HG03139 (cell line): ENCODE measurements around the gene PYGM.

Source experiments
- ATAC-seq: cut with Tn5 transposase; IDR thresholded peaks from one replicate; pipeline ENCODE4 v1.9.1; 2021; ENCODE audit not compliant: unreplicated experiment

Gene PYGM

DNA sequence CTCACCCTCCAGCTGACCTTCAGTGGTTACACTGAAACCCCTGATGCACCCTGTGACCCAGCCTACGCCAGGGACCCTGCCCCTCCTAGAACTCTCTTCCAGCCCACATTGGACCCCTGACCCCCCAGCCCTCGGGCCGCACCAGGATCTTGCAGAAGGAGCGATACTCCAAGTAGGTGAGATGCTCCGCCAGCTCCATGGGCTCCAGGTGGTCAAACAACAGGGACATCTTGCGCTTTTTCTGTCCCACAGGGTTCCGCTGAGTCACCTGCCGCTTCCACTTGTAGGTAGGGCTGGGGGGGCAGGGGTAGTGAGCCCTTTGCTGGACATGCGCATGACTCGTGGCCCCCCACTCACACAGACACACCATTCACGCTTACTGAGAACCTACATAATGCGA, 19.9 kb downstream of the PYGM start:
- no peak for ATAC-seq

- no peak for ATAC-seq
Measured at GRCh38 chr11:64736654-64737053, 23.1 kb downstream of the PYGM start.

GRCh38 chr11:64735725-64736259, 24.0 kb downstream of the PYGM start:
- ATAC-seq = no peak

- no peak for ATAC-seq
Measured at GRCh38 chr11:64734811-64735724, 24.7 kb downstream of the PYGM start.

- ATAC-seq = no peak
Measured at GRCh38 chr11:64731601-64732000, 28.2 kb downstream of the PYGM start.

DNA sequence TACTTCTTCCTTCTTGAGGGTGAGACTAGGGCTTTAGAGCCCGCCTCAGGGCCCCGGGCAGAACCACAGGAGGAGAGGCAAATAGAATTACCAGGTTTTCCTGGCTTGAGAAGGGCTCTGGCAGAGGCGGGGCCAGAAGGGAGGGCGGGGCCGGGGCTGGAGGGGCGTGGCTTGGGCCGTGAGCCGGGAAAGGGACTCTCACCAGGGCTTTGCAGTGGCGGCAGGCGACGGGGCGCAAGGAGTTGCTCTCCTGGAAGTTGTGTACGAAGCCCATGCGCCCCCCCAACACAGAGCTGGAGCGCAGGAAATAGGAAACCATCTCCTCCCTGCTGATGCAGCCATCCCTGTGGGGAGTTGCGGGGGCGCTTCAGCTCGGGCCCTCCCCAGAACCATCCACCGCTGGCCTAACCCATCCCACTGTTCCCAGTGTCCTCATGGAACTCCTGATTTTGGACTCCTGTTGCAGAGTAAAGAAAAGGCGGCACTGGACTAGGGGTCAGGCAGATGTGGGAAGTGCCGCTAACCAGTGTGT, 29.9 kb downstream of the PYGM start:
- no peak for ATAC-seq

- no peak for ATAC-seq
Measured at GRCh38 chr11:64728757-64729365, 30.9 kb downstream of the PYGM start.

GRCh38 chr11:64726867-64727530, 32.8 kb downstream of the PYGM start:
- ATAC-seq = no peak

DNA sequence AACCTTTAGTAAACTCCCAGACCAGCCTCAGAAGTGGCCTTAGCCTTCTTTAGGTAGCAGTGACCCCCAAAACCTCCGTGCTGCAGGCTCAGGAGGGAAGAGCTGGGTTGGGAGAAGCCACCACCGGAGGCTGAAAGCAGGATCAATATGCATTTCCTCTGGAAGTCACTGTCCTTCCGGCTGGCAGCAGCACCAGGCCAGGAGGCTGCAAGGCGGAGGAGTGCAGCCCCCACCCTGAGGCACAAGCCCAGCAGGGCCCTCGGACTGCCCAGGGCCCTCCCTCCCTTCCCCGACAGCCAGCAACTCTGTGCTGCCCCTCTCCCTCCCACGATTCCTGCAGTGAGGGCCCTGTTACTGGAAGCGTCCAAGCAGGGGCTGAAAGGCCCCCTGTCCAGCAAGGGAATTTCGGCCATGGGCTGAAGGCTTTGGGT, 33.5 kb downstream of the PYGM start:
- no peak for ATAC-seq

GRCh38 chr11:64724863-64725532, 34.8 kb downstream of the PYGM start:
- ATAC-seq = no peak

DNA sequence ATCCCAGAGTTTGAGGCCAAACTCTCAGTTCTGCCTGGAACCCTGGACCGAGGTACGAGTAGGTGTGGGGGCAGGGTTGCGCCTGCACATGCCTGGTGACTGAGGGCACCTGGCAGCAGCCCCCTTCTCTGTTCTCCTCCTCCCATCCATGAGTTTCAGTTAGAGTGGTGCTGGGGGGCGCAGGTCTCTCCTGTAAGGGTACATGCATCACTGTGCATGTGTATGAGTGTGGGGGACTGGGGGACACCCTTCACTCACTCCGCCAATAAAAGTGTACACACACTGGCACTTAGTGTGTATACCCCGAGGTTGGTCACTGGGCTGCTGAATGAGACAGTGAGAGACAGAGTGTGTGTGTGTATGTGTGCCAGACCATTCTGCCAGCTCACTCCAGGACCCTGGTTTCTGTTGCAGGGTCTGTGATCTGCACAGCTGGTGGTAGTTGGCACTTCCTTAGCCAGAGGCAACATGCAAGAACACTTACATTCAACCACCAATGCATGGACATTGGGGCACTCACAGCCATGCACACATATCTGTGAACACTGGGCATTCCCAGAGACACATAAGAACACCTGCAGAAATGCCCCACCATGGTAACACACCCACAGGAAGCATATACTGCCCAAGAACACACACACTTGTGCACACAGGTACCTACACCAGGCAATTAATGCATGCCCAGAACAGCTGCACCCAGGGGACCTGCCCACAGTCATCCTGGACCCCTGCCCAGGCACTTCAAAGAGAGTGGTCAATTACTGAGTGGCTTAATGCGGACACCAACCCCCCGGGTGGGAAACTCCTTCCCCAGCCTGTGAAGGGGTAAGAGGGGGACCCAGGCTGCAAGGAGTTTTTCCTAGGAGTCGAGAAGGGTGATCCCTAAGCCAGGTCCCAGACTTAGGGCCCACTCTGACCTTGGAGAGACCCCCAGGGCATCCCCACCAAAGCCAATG, 35.6 kb downstream of the PYGM start:
- ATAC-seq = no peak

DNA sequence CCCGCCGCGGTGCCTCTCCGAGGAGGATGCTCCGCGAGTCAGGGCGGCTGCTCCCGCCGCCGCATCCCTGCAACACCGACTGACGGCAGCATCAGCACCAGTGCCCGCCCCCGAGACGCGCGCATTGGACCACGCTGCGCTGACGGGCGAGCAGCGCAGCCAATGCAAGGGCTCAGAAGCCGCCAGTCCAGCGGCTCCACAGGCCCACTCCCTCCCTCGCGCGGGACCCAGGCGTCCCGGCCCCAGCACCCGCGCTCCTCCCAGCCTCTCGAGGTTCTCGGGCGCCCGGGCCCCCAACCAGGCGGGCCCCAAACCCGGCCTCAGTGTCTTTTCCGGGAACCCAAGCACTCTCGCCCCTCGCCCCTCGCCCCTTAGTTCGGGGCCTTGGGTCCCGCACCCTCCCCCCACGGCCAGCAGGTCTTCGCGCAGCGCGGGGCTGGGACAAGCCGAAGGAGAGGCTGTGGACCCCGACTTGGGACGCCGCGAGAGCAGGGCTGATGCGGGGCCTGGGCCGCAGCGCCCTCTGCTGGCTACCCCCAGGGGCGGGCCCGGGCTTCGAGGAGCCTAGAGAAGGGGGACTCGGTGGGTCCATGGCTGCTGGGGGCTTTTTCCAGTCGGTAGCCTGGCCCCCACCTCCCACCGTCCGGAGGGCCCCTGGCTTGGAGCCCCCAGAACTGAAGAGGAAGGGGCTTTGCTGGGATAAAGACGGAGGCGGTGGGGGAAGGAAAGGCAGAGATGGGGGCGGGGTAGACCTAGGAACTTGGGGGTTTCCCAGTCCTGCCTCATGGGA, 36.5 kb downstream of the PYGM start, which contains the start of gene NRXN2:
TSS of gene NRXN2 (minus strand) at position 81 of the 790 bp plus-strand sequence. CDS start 9,498 bp downstream, outside the sequence.
- ATAC-seq = peak; percentile 77

GRCh38 chr11:64722141-64723065, 37.4 kb downstream of the PYGM start:
- ATAC-seq = no peak

DNA sequence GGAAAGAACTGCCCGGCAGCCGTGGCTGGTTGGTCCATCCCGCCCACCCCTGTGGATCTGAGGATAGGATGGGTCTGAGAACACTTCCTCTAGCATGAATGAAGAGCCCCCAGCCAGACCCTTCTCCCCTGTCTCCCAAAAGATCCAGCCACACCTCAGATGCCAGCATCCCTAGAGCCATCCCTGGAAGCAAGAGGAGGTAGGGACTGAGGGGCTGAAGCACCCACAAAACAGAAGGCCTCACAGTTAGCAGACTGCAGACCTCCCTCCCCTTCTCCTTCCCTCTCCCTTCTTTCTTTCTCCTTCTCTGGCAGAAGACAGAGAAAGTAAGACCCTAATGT, 38.4 kb downstream of the PYGM start:
- no peak for ATAC-seq

- no peak for ATAC-seq
Measured at GRCh38 chr11:64720640-64721358, 39.0 kb downstream of the PYGM start.

DNA sequence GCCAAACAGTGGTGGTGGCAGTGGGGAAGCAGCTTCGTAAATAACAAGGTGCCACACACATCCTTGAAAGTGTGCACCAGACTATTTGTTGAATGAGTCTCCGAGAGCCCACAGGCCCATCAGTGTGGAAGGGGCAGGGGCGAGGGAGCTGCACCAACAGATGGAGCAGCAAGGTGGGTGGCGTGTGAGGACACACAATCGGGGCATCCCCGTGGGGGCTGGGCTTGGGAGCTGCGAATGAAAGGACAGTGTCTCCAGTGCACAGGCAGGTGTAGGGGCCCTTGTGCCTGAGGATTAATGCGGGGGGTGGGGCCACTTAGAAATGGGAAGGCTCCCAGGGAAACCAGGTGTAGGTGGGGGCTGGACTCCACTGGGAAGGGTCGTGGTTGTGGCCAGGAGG, 39.6 kb downstream of the PYGM start:
- ATAC-seq = no peak

GRCh38 chr11:64719406-64719805, 40.4 kb downstream of the PYGM start:
- ATAC-seq = no peak
